Natural killer cell (primary cell): Measurements from ENCODE around the gene KAZN. TPM values are rescaled to one million over a fixed set of nuclear protein-coding genes. Genes with fewer than 3 reads are reported as not detected.

ENCODE experiments used
- ATAC-seq, 3 donors: fragments of 150-1000 bp in 2 of 3; fragments of 200-7000 bp in 1 of 3; cut with Tn5 transposase; 1 replicate in 1 of 3; 2 replicates in 2 of 3; pipeline ENCODE4 v1.10.0; 2021; ENCODE audit warnings: mild to moderate bottlenecking in 2 of 3, moderate library complexity in 2 of 3
- DNase-seq, 2 donors: peaks; one replicate each; pipeline versions ENCODE4 v3.0.0 to v3.0.0-alpha.2; 2013 to 2021; ENCODE audit warnings: mixed read lengths in 1 of 2
- H3K27ac ChIP-seq: one replicate; pipeline ENCODE4 v1.5.1; 2013; ENCODE audit warnings: mild to moderate bottlenecking, low read length
- H3K27me3 ChIP-seq: one replicate; pipeline ENCODE4 v1.6.1; 2013; ENCODE audit warnings: low read length; ENCODE audit not compliant: control insufficient read depth, insufficient read depth
- H3K36me3 ChIP-seq: one replicate; pipeline ENCODE4 v1.6.1; 2013; ENCODE audit warnings: low read length; ENCODE audit not compliant: control insufficient read depth, insufficient read depth
- H3K4me1 ChIP-seq: one replicate; pipeline ENCODE4 v1.6.1; 2013; ENCODE audit warnings: low read length; ENCODE audit not compliant: control insufficient read depth, insufficient read depth
- H3K4me3 ChIP-seq: one replicate; pipeline ENCODE4 v1.5.1; 2013; ENCODE audit warnings: low read length
- H3K9me3 ChIP-seq: one replicate; pipeline ENCODE4 v1.6.1; 2013; ENCODE audit warnings: low read length; ENCODE audit not compliant: control insufficient read depth, insufficient read depth
- H3K27ac Mint-ChIP-seq, 2 donors: one replicate each; pipeline ENCODE4 v1.8.0; 2022; ENCODE audit warnings: mild to moderate bottlenecking in 2 of 2, mixed read lengths in 2 of 2, moderate library complexity in 1 of 2
- H3K27me3 Mint-ChIP-seq, 2 donors: one replicate each; pipeline ENCODE4 v1.8.0; 2022; ENCODE audit warnings: low read depth in 2 of 2, mixed read lengths in 2 of 2
- H3K36me3 Mint-ChIP-seq: one replicate; pipeline ENCODE4 v1.8.0; 2022; ENCODE audit warnings: mixed read lengths
- H3K4me1 Mint-ChIP-seq, 2 donors: one replicate each; pipeline ENCODE4 v1.8.0; 2022; ENCODE audit warnings: mixed read lengths in 2 of 2
- H3K4me3 Mint-ChIP-seq: one replicate; pipeline ENCODE4 v1.8.0; 2022; ENCODE audit warnings: mild to moderate bottlenecking, moderate library complexity, mixed read lengths
- H3K9me3 Mint-ChIP-seq, 2 donors: one replicate each; pipeline ENCODE4 v1.8.0; 2022; ENCODE audit warnings: mixed read lengths in 2 of 2
- CTCF ChIP-seq: fragments of 200-600 bp; IDR thresholded peaks from one replicate; pipeline ENCODE4 v1.8.0; 2022; ENCODE audit warnings: antibody characterized with exemption
- WGBS: methylation state at CpG from one replicate; pipeline ENCODE4 v1.1.7; 2013; ENCODE audit warnings: missing lambda C conversion rate; ENCODE audit not compliant: insufficient coverage; 5-methylcytosine and 5-hydroxymethylcytosine counted together
- intact Hi-C: fragments of 100-400 bp; cut with micrococcal nuclease; formaldehyde crosslinking; loops from one replicate; pipeline ENCODE4 v1.14.2; 2022
- total RNA-seq, 4 donors: library from RNA; stranded (reverse); fragments of 120-200 nt in 1 of 4; gene quantifications; one replicate each; pipeline versions ENCODE4 v1.2.3 to v1.2.4, GENCODE V29; 2013 to 2022

The KAZN gene
- total RNA-seq, 3 donors from 2014 or later (not counting 1 experiment from before 2014, with no cell fraction given), result 1.2 to 2.0 (median 1.7) TPM

- H3K4me3 Mint-ChIP-seq, result no peak overlapping the region
- intact Hi-C loops, result loop anchor here (10.0 kb wide), 1 partner anchor 93 kb away; no protein-coding TSS in a partner anchor
- H3K27me3 ChIP-seq, result no peaks in the 10 kb centered on the region
Measured at GRCh38 chr1:15028102-15028501, 429.6 kb downstream of the KAZN start.

GRCh38 chr1:15028616-15029015, 430.1 kb downstream of the KAZN start:
- DNase-seq (no peak), ATAC-seq (no peak)
- no peaks in the 10 kb centered on the region for H3K4me1 ChIP-seq
- H3K27ac ChIP-seq, result no peak overlapping the region
- H3K4me3 ChIP-seq, result no peak overlapping the region
- no peak overlapping the region for H3K27ac Mint-ChIP-seq
- H3K4me1 Mint-ChIP-seq, result no peaks in the 10 kb centered on the region
- no peaks in the 10 kb centered on the region for H3K36me3 Mint-ChIP-seq
- WGBS, result 92% methylated on average over 7 of the region's 7 CpGs
- no peaks in the 10 kb centered on the region for H3K9me3 ChIP-seq
- no peak for TF ChIP-seq CTCF
- H3K4me3 Mint-ChIP-seq, result no peak overlapping the region
- H3K36me3 ChIP-seq, result no peaks in the 10 kb centered on the region
- H3K27me3 ChIP-seq, result no peaks in the 10 kb centered on the region
- H3K27me3 Mint-ChIP-seq, result peaks cover 0 to 5% of the 10 kb centered on the region in 2 donors
- H3K9me3 Mint-ChIP-seq, result no peaks in the 10 kb centered on the region
- intact Hi-C loops, result loop anchor here (10.0 kb wide), 1 partner anchor 94 kb away; no protein-coding TSS in a partner anchor

More at GRCh38 chr1:15028102-15028501, 429.6 kb downstream of the KAZN start:
- Mint-ChIP-seq H3K9me3 (no peaks in the 10 kb centered on the region), H3K36me3 (no peaks in the 10 kb centered on the region), H3K4me1 (no peaks in the 10 kb centered on the region), H3K27ac (no peak overlapping the region), H3K27me3 (peaks cover 0 to 8% of the 10 kb centered on the region in 2 donors)
- no peak overlapping the region for H3K4me3 ChIP-seq
- H3K9me3 ChIP-seq, result no peaks in the 10 kb centered on the region
- H3K4me1 ChIP-seq, result no peaks in the 10 kb centered on the region
- no peaks in the 10 kb centered on the region for H3K36me3 ChIP-seq
- 78% methylated on average over 6 of the region's 6 CpGs for WGBS
- ATAC-seq, result no peak
- TF ChIP-seq CTCF, result no peak
- no peak overlapping the region for H3K27ac ChIP-seq
- DNase-seq, result no peak

- no peaks in the 10 kb centered on the region for H3K9me3 ChIP-seq
- ATAC-seq, result no peak
- no peaks in the 10 kb centered on the region for H3K9me3 Mint-ChIP-seq
- H3K4me3 Mint-ChIP-seq, result no peak overlapping the region
- H3K27ac ChIP-seq, result no peak overlapping the region
- no peak for DNase-seq
- 84% methylated on average over 6 of the region's 6 CpGs for WGBS
- H3K4me1 Mint-ChIP-seq, result peaks cover 0 to 3% of the 10 kb centered on the region in 2 donors
- H3K4me3 ChIP-seq, result no peak overlapping the region
- peaks cover 0 to 3% of the 10 kb centered on the region in 2 donors for H3K27me3 Mint-ChIP-seq
- H3K27me3 ChIP-seq, result no peaks in the 10 kb centered on the region
- TF ChIP-seq CTCF, result no peak
- intact Hi-C loops, result loop anchor here (10.0 kb wide), 1 partner anchor 94 kb away; no protein-coding TSS in a partner anchor
- no peak overlapping the region for H3K27ac Mint-ChIP-seq
- no peaks in the 10 kb centered on the region for H3K36me3 Mint-ChIP-seq
- H3K36me3 ChIP-seq, result no peaks in the 10 kb centered on the region
- no peaks in the 10 kb centered on the region for H3K4me1 ChIP-seq
Measured at GRCh38 chr1:15029036-15029435, 430.6 kb downstream of the KAZN start.

GRCh38 chr1:15029786-15030185, 431.3 kb downstream of the KAZN start:
- Mint-ChIP-seq H3K27me3 (no peaks in the 10 kb centered on the region), H3K36me3 (no peaks in the 10 kb centered on the region), H3K27ac (no peak overlapping the region), H3K9me3 (no peaks in the 10 kb centered on the region), H3K4me1 (peaks cover 0 to 5% of the 10 kb centered on the region in 2 donors), H3K4me3 (no peak overlapping the region)
- Histone ChIP-seq H3K27ac (no peak overlapping the region), H3K27me3 (no peaks in the 10 kb centered on the region), H3K4me1 (no peaks in the 10 kb centered on the region), H3K36me3 (no peaks in the 10 kb centered on the region), H3K4me3 (no peak overlapping the region), H3K9me3 (no peaks in the 10 kb centered on the region)
- DNase-seq (no peak), ATAC-seq (no peak)
- intact Hi-C loops, result loop anchor here (10.0 kb wide), 1 partner anchor 95 kb away; no protein-coding TSS in a partner anchor
- TF ChIP-seq CTCF, result no peak
- WGBS, result 87% methylated on average over 8 of the region's 8 CpGs
